GM19099 (cell line): ENCODE results near the gene SARM1.

Experiments
- POLR2A ChIP-seq: IDR thresholded peaks from 3 replicates; pipeline ENCODE4 v1.6.1; 2011; ENCODE audit warnings: low read depth; ENCODE audit not compliant: insufficient read length; ENCODE audit errors: extremely low read depth

The SARM1 gene

GRCh38 chr17:28406473-28406814, 35.0 kb downstream of the SARM1 start:
- TF ChIP-seq POLR2A: no peak

- TF ChIP-seq POLR2A: no peak
These were observed 35.9 kb downstream of the SARM1 start for GRCh38 chr17:28407130-28407973.

GRCh38 chr17:28407974-28408306, 36.4 kb downstream of the SARM1 start:
- TF ChIP-seq POLR2A: no peak

- TF ChIP-seq POLR2A: no peak
These were observed 40.6 kb downstream of the SARM1 start for GRCh38 chr17:28412099-28412498.

GRCh38 chr17:28413804-28414203, 42.3 kb downstream of the SARM1 start:
- TF ChIP-seq POLR2A: no peak

GRCh38 chr17:28415886-28416285, 44.4 kb downstream of the SARM1 start:
- no peak for TF ChIP-seq POLR2A

- no peak for TF ChIP-seq POLR2A
These were observed 45.3 kb downstream of the SARM1 start for GRCh38 chr17:28416703-28417311.

GRCh38 chr17:28421787-28422305, 50.4 kb downstream of the SARM1 start:
- TF ChIP-seq POLR2A: no peak

- no peak for TF ChIP-seq POLR2A
These were observed 53.7 kb downstream of the SARM1 start for GRCh38 chr17:28425206-28425605.

- TF ChIP-seq POLR2A: no peak
These were observed 54.6 kb downstream of the SARM1 start for GRCh38 chr17:28426081-28426519.

- TF ChIP-seq POLR2A: no peak
These were observed 55.9 kb downstream of the SARM1 start for GRCh38 chr17:28427371-28427770.

GRCh38 chr17:28433721-28434120, 62.2 kb downstream of the SARM1 start:
- no peak for TF ChIP-seq POLR2A

GRCh38 chr17:28443901-28444638, 72.6 kb downstream of the SARM1 start:
- no peak for TF ChIP-seq POLR2A

GRCh38 chr17:28446716-28447395, 75.4 kb downstream of the SARM1 start:
- TF ChIP-seq POLR2A: no peak

GRCh38 chr17:28447396-28447760, 75.9 kb downstream of the SARM1 start:
- TF ChIP-seq POLR2A: no peak

- no peak for TF ChIP-seq POLR2A
These were observed 78.4 kb downstream of the SARM1 start for GRCh38 chr17:28449859-28450258.
